ENCODE results near the gene CENPM.

CENPM gene

DNA sequence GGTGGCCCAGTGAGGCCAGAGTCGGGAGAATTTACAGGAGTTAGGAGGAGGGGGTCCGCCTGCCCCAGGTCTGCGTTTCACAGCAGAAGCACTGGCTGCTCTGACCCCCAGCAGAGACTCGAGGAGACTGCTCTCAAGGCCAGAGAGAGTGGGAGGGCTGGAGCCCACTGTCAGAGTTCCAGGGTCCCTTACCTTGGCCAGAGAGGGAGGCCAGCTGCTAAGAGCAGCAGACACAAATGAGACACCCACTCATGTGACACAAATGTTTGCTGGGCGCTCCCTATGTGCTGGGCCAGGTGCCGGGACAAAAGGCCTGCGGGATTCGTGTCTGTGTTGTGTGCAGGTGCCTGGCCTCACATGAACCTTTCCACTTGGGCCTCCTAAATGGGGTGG lies 17.5 kb downstream of the CENPM start:
- DNase-seq, result no peak

- DNase-seq, result peak; percentile 60
Measured at GRCh38 chr22:41928593-41929417, 18.1 kb downstream of the CENPM start.

- no peak for DNase-seq
Measured at GRCh38 chr22:41927813-41928212, 19.1 kb downstream of the CENPM start.

DNA sequence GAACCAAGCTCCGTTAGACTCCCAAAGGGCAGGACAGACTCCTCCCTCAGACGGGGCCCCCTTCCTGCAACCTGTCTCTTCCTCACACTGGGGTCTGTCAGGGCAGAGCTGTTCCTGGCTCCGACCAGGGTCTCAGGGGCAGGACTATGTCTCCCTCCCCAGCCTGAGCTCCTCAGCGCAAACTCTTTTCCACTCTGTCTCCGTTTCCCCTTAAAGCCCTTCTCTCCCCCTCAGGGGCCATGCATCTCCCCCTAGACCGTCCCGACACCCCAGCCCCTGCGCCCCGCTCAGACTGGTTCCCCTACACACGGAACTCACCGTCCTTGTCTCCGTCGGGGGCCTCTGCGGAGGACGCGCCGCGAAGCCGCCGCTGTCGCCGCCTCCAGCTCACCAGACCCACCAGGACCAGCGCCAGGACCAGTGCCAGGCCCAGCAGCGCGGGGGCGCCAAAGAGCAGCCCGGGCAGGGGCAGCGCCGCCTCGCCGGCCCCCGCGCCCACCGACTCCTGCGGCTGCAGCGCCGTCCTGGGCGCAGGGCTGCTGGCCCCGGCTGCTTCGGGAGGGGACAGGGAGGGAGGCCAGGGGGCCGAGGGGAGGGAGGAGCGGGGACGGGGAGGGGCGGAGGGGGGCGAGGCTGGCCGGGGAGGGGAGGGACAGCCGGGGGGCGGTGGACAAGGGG lies 21.0 kb downstream of the CENPM start:
- peak; percentile 76 for DNase-seq

DNA sequence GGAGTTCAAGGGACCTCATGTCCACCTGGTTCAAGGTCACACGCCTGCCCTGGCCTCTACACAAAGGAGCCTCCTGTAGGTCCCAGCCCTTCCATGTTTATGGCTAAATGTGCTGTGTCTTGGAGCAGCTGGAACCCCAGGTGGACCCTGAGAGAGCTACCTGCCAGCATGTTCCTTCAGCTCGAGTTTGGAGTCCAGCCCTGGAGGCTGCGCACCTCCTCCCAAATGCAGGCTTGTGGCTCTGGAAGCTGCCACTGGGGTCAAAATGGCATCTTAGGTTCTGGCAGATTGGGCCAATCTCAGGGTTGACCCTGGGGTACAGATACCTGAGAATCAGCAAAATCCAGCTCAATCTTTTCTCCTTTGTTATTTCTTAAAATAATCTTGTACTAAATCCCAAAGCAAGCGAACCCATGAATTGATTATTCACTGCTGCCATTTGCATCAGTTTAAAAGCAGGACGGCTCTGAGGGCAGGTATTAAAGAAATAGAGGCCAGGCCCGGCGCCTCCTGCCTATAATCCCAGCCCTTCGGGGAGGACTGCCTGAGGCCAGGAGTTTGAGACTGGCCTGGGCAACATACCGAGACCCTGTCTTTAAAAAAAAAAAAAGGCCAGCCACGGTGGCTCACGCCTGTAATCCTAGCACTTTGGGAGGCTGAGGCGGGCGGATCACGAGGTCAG lies 23.2 kb downstream of the CENPM start:
- no peak for DNase-seq

DNA sequence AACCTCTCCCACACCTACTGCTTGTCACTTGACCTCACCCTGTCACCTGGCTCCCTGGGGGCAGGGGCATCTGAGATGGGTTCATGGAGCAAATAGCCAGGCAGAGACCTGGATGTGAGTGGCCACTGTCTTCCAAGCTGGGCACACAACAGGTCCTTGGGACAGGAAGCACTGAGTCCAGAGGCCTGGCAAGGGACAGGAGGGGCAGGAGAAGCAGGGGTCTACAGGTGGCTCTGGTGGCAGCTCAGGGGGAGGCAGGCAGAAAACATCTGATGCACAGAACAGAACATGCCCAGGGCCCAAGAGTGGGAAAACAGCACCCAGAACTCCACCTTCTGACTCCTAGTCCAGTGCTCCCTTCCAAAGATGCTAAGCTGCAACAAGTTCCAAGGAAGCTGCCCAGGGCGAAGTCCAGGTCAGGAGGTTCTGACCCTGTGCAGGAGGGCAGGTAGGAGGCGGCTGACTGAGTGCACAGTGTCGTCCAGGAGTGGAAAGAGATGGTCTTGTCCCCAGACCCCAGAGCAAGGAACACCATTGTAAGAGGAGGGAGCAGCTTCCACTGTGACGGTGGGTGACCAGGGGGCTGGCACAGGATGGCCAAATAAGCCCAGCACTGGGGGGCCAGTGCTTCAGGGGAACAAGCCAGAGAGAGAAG lies 23.9 kb downstream of the CENPM start:
- no peak for DNase-seq

GRCh38 chr22:41922328-41922727 lies 24.6 kb downstream of the CENPM start:
- DNase-seq, result no peak

- peak; percentile 61 for DNase-seq
Measured at GRCh38 chr22:41920271-41920976, 26.5 kb downstream of the CENPM start.

- DNase-seq, result peak; percentile 76
Measured at GRCh38 chr22:41919357-41920224, 27.4 kb downstream of the CENPM start.

DNA sequence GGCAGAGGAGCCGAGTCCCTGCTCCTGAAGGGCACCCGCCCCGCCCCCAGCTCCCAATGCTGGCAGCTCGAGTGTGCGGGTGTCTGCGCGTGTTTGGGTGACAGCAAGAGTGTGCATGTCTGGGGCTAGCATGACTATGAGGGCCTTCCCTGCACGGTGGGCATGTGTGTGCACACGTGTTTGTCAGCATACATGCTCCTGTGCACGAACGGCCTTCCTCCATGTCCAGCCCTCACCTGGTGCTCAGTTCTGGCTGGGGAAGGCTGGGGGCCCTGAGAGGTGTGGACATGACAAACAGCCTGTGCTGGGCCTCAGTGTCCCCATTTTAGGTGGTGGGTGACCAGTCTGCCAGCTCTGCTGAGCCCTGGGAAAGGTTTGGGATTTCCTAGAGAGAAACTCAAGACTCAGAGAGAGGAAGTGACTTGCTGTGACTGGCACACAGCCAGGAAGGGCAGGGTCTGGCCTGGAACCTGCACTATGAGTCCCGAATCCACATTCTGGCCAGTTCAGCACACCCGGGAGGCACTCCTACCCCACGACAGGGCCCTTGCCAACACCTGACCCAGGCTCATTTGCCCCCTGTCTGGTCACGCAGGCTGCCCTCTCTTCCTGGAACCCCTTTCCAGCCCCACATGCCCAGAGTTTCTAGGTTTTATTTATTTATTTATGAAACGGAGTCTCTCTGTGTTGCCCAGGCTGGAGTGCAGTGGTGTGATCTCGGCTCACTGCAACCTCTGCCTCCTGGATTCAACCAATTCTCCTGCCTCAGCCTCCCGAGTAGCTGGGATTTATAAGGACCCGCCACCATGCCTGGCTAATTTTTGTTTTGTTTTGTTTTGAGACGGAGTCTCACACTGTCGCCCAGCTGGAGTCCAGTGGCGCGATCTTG lies 28.8 kb downstream of the CENPM start:
- DNase-seq, result peak; percentile 49

DNA sequence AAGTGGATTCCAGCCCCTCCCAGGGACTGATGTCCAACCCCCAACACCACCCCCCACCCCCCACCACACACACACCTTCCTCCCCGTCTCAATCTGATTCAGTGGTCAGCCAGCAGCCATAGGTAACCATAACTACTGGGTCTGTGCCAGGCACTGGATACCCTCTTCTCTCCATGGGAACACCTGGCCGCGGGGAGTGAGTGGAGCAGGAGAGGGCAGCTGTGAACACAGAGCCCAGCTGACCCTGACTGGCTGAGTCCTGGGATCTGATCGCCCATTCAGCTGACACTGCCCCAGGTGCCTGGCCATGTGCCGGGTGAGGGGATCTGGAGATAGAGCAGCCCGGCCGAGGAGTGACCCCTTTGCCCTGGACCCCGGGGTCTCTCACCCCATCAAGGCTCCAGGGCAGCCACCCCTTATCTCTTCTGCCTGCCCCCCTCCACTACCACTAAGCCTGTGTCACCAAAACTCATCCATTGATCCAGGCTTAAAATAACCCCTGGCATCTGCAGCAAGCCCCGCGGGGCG lies 29.5 kb downstream of the CENPM start:
- no peak for DNase-seq

DNA sequence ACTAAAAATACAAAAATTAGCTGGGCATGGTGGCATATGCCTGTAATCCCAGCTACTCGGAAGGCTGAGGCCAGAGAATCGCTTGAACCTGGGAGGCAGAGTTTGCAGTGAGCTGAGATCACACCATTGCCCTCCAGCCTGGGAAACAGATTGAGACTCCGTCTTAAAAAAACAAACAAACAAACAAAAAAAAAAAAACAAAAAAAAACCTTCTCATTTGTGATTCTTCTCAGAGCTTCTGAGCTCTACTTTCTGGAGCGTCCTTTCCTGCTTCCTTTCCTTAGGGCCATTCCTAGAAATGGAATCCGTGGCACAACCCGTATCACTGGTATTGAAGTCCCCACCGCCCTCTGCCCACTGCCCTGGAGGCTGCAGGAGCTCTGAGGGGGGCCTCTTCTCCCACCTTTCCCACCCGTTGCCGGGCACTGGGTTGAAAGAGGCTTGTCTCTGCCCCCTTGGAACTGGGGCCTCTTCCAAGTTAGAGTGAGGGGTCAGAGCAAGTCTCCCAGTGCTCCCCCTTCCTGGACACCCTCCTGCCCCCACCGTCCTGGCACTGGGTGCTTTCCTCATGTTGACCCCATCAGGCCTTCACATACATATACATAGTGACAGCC lies 30.1 kb downstream of the CENPM start:
- no peak for DNase-seq

DNA sequence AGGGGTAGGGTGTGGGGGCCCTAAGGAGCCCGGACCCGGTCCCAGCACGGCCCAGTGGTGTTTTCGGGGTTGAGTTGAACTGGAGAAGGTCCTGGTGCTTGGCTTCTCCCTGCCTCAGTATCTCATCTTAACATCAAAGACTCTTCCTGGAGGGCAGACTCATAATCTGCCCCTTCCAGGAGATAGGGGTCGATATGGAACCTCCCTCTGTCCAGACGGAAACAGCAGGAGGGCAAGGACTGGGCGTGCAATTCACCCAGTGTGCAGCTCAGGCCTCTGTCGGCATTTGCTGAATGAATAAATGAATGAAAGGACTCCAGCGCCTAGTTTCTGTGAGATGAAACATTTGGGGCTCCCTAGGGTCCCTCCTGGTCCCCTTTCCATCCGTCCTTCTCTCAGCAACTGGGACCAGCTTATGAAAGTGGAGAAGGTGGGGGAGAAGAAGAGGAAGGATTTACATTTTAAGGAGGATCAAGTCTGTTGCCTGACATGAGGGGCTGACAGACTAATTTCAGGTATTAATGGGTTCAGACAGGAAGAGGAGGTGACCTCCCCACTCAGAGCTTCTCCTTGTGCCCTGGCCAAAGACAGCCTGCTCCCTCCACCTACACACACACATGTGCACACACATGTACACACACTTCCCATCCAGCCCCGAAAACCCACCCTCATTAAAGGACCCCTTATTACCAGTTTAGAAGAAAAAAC lies 31.0 kb downstream of the CENPM start:
- no peak for DNase-seq

GRCh38 chr22:41915035-41915785 lies 31.7 kb downstream of the CENPM start, which contains the start of gene SHISA8:
Gene SHISA8, minus strand, starts transcription at chr22:41915074. Its CDS starts 407 bp downstream, at chr22:41914667.
- DNase-seq, result peak; percentile 65

DNA sequence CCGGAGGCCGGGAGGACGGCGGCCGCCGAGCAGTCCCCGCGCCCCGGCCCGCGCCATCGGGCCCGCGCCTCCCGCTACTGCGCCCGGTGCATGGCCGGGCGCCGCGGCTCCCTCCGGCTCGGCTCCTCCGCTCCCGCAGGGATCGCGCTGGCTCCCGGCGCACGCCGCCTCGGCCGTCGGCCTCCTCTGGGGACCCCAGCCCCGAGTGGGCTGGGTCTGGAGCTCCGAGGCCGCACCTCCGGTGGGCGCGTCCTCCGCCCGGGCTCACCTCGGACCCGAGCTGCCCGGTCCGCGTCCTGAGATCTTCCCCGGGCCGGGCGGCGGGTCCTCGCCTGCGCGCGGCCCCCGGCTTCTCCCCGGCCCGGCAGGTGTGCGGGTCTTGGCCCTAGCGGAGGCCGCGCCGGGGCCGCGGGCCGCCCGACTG lies 32.3 kb downstream of the CENPM start:
- no peak for DNase-seq

GRCh38 chr22:41913842-41914534 lies 33.0 kb downstream of the CENPM start:
- no peak for DNase-seq

DNA sequence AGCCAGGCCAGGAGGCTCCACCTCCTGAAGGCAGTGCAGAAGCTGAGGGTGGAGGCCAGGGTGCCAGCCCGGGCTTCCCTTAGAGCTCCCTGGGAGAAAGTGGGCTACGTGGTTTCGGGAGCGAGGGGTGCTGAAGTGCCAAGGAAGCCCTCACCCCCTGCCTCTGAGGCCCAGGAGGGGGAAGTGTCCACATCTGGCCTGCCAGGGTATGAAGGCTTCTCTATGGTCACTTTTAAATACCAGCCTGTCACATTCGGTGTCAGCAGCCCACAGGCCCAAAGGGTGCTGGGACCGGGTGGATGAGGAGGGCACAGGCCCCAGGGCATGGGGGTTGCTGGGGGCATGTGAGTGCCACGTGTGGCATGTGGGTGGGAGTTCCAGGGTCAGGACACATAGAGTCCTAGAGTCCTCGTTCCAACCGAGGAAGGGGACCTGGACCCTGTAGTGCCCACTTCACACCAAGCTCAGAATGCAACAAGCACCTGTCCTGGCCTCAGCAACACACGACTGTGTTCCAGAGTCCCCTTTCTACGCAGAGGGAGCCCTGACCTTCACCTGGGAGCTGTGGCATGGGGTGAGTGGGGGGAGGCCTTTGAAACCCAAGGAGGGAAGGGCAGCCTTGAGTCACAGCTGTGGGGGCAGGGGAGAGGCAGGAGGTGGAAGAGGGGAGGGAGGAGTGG lies 33.8 kb downstream of the CENPM start:
- no peak for DNase-seq
